Breast epithelium (tissue), 3 donors: ENCODE data around the gene CDH16.

Experiments used
- POLR2A ChIP-seq: fragments of 450-650 bp; IDR thresholded peaks from one replicate; pipeline ENCODE4 v1.6.1; 2016; ENCODE audit warnings: antibody characterized with exemption, mild to moderate bottlenecking, moderate library complexity
- POLR2AphosphoS5 ChIP-seq, 3 donors: sonication (generic); formaldehyde crosslinking; IDR thresholded peaks; one replicate each; pipeline ENCODE4 v1.6.1; 2017; ENCODE audit warnings: antibody characterized with exemption in 3 of 3
- TF ChIP-seq, protein P1 (sequence below), 3 donors: fragments of 450-650 bp; IDR thresholded peaks; one replicate each; pipeline ENCODE4 v1.5.1; 2016 to 2017; ENCODE audit warnings: antibody characterized with exemption in 3 of 3, mild to moderate bottlenecking in 3 of 3, moderate library complexity in 3 of 3

DNA sequence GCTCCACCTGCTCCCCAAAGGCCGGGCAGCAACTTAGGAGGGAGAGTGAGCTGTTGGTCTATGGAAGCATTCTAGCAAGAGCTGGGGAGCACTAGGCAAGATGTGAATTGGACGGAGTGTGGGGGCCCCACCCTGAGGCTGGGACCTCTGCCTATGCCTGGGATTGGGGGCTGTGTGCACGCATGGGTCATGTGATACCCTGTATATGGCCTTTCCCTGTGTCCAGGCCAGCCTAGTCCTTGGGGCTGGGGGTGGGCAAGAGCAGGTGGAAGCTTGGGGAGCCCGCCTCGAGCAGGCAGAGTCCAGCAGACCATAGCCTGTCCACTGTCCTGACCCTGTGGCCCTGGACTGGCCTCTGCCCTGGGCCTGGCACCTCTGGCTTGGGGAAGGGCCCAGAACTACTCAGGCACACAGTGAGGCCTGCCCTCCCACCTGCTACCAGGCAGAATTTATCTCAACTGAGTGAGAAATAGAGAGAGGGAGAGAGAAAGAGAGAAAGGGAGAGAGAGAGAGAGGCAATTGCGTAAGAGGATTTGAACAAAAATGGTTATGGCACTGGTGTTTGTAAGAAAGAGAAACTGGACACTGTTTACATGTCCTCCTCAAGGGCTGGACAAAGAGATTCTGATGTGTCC, 19.3 kb downstream of the CDH16 start:
- TF ChIP-seq, protein P1, sequence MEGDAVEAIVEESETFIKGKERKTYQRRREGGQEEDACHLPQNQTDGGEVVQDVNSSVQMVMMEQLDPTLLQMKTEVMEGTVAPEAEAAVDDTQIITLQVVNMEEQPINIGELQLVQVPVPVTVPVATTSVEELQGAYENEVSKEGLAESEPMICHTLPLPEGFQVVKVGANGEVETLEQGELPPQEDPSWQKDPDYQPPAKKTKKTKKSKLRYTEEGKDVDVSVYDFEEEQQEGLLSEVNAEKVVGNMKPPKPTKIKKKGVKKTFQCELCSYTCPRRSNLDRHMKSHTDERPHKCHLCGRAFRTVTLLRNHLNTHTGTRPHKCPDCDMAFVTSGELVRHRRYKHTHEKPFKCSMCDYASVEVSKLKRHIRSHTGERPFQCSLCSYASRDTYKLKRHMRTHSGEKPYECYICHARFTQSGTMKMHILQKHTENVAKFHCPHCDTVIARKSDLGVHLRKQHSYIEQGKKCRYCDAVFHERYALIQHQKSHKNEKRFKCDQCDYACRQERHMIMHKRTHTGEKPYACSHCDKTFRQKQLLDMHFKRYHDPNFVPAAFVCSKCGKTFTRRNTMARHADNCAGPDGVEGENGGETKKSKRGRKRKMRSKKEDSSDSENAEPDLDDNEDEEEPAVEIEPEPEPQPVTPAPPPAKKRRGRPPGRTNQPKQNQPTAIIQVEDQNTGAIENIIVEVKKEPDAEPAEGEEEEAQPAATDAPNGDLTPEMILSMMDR (IDR thresholded peaks at IDR 0.05) = no peak
- TF ChIP-seq POLR2A (no peak), POLR2AphosphoS5 (IDR thresholded peaks at IDR 0.05) (no peak)
